HG02885 (cell line): ENCODE measurements around the gene GP5.

Experiments used
- ATAC-seq: cut with Tn5 transposase; IDR thresholded peaks from one replicate; pipeline ENCODE4 v1.9.1; 2021; ENCODE audit warnings: mild to moderate bottlenecking; ENCODE audit not compliant: unreplicated experiment, poor library complexity

GP5 gene

DNA sequence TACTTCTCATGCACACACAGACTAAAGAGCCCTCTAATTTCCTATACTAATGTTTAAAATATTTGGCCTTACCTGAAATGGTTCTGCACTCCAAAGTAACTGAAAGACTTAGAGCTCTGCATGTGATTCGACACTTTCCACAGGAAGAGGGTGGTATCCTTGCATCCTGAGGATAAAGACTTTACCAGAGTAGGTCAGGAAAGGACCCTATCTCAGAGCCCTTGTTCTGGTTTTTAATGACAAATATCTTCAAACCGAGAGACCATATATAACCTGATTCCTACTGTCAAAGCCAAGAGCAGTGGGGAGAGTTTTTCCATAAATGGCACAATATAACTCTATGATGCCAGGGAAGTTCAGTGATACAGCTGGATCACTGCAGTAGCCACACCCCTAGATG, at the start of gene GP5:
TSS of gene GP5 (minus strand) at position 101 of the 400 bp plus-strand sequence. CDS start 984 bp downstream, outside the sequence.
- no peak for ATAC-seq

- ATAC-seq, result no peak
Measured at GRCh38 chr3:194447657-194448056, 48.6 kb upstream of the GP5 start.

- ATAC-seq, result no peak
Measured at GRCh38 chr3:194447161-194447560, 48.1 kb upstream of the GP5 start.

- no peak for ATAC-seq
Measured at GRCh38 chr3:194446754-194447153, 47.7 kb upstream of the GP5 start.

DNA sequence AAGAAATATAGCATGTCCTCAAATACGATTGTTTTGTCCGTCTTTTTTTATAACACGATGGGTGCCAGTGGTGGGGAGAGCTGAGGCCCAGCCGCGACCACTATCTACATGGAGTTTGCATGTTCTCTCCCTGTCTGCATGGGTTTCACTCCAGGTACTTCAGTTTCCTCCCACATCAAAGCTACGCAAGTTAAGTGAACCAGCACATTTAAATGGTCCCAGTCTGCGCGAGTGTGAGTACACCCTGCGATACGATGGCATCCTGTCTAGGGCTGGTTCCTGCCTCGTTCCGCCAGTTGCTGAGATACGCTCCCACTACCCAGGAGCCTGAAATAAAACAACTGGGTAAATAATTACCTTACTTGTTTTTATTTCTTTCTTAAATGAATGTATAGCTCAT, 47.1 kb upstream of the GP5 start:
- ATAC-seq, result no peak

- no peak for ATAC-seq
Measured at GRCh38 chr3:194443901-194444300, 44.8 kb upstream of the GP5 start.

GRCh38 chr3:194440756-194441155, 41.7 kb upstream of the GP5 start:
- no peak for ATAC-seq

DNA sequence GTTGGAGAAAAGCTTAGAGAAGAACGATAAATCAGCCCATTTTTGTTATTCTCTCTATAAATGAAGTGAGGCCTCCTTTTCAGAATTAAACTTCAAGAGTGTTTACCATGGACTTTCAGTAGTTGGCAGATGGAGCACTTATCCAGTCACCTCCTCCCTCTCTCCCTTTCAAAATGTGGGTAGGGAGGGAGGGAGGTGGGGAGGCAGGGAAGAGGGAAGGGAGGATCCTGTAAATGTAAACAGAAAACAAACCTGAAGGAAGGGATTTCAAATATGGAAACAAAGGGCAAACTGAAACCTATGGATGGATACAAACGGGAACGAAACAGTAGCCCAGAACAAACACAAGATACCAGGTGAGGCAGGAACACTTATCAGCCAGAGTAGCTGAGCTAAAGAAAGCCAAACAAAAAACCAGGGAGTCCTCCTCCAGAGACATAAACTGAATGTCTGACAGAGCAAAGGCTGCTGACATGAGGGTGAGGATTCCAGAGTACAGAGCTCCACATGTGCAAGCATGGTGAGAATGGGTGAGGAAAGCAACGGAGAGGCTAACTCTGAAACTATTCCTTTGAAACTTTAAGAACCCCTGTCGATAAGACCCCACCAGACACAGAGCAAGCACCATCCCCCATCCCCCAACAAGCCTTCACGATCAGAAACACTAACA, 41.0 kb upstream of the GP5 start:
- ATAC-seq, result no peak

GRCh38 chr3:194434503-194434902, 35.4 kb upstream of the GP5 start:
- no peak for ATAC-seq

GRCh38 chr3:194431554-194431953, 32.5 kb upstream of the GP5 start:
- no peak for ATAC-seq

GRCh38 chr3:194425399-194425798, 26.3 kb upstream of the GP5 start:
- ATAC-seq, result no peak

GRCh38 chr3:194424953-194425352, 25.9 kb upstream of the GP5 start:
- no peak for ATAC-seq

- no peak for ATAC-seq
Measured at GRCh38 chr3:194424373-194424772, 25.3 kb upstream of the GP5 start.

DNA sequence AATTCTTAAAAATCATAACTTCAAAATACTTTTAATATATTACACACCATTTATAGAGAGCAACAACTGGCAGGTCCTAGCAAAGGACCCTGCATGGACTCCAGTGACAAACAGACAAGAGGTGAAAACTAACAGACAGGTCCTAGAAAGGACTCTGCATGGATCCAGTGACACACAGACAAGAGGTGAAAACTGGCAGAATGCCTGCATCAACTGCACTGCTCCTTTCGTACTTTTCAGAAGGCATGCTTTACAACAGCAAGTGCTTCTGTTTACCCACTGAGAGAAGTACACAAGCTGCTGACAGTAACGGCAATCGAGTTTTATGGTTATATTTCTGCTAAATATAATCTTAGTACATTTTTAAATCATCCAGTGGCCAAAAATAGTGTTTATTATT, 24.3 kb upstream of the GP5 start:
- no peak for ATAC-seq

- ATAC-seq, result no peak
Measured at GRCh38 chr3:194422188-194422587, 23.1 kb upstream of the GP5 start.

DNA sequence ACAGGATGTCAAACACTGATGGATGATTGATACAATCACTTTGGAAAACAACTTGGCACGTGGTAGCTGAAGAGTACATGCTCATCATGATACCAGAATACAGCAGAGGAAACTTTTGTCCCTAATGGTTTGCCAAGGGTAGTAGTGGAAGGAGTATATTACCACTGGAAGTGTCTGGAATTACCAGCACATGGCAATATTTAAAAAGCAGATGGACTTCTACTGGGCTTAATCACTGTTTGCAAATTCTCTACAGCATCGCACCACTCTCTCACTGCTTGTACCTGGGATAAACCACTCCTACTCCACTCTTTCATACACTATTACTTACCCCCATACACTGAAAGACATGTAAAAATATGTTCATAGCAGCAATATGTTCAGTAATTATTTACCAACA, 19.6 kb upstream of the GP5 start:
- ATAC-seq, result no peak

- no peak for ATAC-seq
Measured at GRCh38 chr3:194407423-194407822, 8.4 kb upstream of the GP5 start.

DNA sequence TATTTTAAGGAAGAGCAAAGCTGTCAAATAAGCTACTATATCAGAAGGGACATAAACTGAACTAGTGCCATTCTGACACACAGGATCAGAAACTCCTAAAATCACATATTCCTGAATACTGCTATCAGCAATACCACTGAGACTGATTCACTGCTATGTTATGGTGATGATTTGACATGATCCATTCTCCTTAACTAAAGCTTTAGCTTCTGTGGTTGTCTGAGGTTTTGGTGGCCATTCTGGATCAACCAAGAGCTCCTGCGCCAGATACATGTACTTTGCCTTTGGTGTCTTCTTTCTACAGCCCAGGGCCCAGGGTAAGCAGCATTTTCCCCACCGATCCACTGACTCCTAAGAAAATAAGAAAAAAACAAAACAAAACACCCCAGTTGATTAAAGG, 6.7 kb upstream of the GP5 start:
- no peak for ATAC-seq

GRCh38 chr3:194404365-194405140, 5.5 kb upstream of the GP5 start:
- ATAC-seq, result no peak

- ATAC-seq, result no peak
Measured at GRCh38 chr3:194401868-194402329, 2.8 kb upstream of the GP5 start.

GRCh38 chr3:194401346-194401745, 2.3 kb upstream of the GP5 start:
- ATAC-seq, result no peak

GRCh38 chr3:194399874-194400411, 877 bp upstream of the GP5 start:
- no peak for ATAC-seq
